Ecto neural progenitor cell (in vitro differentiated cells): Measurements from ENCODE around the gene SETBP1.

ENCODE experiments used
- DNase-seq: peaks from one replicate; pipeline ENCODE4 v3.0.0-alpha.2; 2018; ENCODE audit warnings: low spot score

Gene SETBP1

DNA sequence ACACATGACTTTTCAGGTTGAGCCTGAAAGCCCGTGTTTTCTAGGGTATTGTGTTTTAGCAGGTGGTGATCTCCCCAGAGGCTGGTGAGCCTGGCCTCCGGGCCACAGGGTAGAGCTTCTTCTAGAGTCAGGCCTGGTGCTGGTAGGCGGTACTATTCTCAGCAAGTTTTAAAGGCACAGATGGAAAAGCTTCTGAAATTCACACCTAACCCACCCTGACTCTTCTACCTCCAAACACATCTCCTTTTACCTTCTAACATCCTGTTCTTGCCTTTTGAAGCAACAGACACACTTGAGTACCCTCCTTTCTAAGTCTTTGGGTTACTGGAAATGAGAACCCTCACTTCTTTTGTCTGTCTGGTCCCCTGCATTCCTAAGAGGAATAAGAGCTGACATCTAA lies 191.1 kb downstream of the SETBP1 start:
- no peak for DNase-seq

DNA sequence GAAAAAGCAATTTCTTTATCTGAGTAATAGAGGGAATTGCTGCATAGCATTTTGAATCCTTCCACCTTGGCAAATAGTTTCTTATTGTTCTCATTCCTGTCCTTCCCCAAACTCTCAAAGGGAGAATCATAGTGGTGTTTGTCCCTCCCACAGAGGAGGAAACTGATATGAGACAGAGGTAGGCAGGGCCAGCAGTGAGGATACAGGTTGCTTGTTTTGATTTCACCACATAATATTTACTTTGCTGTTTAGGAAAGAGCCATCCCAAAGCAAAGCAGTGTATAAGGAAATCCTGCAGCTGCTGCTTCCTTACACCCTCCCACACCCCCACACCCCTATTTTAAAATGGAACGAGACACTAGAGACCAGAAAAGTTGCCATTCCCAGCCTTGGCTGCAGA lies 195.3 kb downstream of the SETBP1 start:
- no peak for DNase-seq

DNA sequence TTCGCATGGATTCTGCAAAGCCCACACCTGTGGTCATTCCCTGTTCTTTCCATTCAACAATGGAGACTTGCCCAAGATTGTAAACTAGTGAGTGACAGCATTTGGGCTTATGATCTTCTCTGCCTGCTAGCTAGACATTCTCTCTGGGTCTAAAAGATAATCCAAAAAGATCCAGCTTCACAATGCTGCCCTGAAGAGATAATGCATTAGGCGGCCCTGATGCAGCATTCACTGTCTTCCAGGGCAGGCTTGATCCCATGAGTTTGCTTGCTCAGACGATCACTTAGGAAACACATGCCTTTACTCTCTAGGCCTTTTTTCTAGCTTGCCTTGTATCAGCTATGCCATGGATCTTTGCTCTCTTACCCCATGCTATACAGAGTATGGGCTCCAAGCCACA lies 196.1 kb downstream of the SETBP1 start:
- no peak for DNase-seq

DNA sequence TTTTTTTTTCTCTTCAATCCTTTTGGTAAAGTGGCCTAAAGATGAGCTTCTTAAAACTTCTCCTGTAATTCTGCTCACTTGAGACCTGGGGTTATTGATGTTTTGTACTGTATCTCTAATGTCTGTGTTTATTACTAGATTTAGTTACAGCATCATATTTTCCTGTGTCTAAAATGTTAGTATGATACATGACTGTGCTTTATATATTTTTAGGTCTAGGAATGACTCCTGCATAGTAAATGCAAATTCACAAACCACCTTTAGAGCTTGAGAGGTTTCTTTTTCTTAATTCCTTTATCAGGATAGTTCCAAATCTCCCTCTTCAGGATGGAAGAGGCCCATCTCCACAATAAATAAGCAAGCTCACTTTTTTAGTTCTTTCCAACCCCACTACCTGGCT lies 197.6 kb downstream of the SETBP1 start:
- DNase-seq, result no peak

DNA sequence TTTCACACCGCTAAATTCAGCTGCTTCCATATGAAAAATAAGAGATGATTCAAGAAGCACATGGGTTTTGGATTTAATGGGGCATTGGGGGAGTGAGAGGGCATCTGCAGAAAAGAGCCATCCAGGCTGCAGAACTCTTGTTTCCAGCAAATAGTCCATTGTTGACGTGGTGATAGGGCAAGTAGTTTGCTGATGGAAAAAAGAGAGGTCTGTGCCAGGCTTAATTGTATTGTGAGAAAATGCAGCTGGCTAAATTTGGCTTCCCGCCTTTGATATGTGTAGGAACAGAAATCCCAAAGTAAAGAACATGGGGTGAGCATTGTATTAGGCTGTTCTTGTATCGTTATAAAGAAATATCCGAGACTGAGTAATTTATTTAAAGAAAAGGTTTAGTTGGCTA lies 199.5 kb downstream of the SETBP1 start:
- DNase-seq, result no peak

DNA sequence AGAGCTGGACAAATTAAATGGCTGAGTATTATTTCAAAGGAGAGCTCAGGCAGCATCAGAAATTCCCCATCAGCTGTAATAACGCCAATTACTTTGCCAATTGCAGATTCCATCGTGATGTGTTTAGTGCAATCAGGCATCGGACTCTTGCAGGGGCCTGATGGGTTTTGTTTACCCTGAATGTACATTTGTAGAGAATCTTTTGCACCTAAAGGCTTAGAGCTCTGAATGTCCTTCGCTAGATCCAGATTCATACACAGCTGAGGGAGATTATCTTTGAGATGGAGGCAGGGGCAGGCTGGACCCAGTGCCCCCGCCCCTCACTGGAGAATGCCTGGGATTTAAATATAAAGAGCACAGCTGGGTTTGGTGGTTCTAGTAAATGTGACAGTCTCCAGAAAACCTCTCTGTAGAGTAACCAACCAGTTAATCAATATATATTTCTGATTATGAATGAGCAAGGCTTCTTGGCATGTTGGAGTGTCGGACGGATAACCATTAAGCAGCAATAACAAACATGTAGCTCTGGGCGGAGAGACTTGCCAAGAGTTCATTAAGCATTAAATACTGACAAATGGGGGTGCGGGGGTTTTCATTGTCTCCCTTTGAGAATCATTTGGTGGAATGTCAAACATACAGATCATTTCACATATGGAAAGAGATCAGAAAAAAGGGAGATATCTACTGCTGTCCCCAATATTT lies 200.9 kb downstream of the SETBP1 start:
- no peak for DNase-seq

DNA sequence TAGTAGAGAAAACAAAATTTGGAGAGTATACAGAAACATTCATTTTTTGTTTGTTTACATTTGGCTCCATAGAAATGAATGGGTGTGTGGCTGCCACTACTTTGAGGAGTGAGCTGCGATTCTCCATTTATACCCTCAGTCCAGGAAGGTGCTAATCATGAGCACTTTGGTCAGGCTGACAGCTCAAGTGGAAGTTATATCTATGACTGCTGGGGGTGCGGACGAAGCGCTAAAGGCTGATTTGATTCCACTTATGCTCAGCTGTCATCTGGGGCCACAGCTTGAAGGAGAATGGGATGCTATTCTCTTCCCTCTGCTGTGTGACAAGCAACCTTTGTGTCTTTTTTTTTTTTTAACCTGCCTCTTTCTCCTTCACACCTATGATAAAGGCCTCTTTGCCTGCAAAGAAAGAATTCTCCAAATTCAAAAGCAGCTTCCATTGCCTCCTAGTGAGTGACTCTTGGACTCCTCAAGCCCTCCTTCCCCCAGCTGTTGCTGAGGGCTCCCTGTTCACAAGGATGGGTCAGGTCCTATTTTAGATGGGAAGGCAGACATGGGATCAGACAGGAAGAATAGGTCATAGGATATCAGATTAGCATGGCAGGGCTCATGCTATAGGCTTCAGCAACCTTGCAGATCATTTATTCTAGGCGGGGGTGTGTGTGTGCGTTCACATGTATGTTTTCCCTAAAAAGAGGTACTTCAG lies 201.6 kb downstream of the SETBP1 start:
- DNase-seq, result no peak

DNA sequence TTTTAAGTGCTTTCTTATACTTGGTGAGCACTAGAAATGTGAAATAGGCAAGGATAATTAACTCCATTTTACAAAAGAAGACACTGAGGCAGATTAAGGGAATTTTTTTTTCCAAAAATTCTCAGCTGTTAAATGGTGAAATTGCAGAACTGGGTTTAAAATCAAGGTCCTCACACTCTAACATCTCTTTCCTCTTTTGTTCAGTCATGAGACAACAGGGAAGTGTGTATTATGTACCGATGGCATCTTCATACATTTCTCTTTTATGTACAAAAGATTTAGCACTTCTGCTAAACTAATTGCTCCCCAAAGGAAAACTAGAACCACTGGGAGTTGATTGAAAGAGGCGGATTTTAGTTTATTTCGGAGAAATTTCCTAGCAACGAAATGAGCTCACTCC lies 203.0 kb downstream of the SETBP1 start:
- no peak for DNase-seq

DNA sequence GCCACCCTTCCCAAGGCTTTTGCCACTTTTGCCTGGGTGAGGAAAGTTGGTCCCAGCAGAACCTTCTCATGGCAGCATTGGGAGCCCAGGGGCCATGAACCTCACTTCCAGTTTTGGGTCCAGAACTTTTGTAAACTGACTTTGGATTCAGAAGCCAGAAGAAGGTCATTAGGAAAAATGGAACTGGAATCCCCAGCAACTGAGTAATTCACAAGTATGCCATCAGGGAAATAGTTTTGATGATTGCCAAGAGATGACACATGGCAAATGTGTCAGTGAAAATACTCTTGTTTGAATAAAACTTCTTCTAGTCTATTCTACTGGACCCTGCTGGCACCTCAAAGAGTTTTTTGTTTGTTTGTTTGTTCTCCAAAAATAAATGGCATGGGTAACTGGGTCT lies 203.7 kb downstream of the SETBP1 start:
- no peak for DNase-seq

DNA sequence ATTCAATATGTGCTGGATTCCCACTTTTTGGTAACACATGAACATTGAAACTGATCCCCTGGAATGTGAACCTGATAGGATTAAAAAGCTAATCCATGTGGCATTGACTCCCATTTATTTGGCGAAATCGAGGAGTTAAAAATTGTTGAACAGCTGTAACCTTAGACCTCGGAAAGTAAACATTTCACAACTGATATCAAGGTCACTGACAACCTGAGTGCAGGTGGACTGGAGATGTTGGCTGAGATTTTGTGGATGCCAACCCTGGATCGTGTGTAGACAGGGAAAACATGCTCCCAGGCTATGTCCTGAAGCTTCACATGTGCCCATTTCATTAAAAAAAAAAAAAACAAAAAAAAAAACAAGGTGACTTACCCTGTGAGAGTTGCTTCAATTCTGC lies 204.8 kb downstream of the SETBP1 start:
- no peak for DNase-seq

DNA sequence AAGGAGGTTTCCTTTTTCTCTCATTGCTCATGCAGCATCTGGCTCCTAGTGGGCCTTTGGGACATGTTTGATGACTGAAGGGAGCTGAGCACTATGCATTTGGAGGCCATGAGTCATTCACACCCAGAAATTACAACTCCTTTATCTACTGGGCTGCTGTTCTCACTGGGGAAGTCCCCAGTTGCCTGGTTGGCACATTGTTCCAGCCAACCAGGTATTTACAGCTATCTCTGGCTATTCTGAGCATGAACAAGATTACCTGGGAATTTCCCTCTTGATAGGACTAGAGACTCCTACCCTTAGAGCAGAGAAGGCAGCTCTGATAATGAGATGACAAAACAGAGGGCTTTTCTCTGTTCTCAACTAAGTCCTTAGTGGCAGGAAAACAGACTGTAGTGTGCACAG lies 206.5 kb downstream of the SETBP1 start:
- DNase-seq, result no peak

DNA sequence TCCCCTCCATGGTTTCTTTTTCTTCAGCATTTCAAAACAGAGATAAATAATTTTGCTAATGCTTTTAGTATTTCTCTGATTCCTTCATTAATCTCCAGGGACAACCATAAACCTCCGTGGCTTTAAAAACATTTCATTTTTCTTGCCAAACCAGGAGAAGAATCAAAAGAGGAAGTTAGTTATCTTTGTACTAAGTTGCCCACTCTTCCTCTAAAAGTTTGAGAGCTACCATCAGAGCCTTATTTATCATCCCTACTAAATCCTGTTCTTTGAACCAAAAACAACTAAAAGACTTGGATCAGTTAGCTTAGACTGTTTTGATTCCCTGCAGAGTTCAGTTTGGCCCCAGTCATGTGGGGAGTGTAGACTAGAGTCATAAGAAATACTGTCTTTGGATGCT lies 208.4 kb downstream of the SETBP1 start:
- no peak for DNase-seq

DNA sequence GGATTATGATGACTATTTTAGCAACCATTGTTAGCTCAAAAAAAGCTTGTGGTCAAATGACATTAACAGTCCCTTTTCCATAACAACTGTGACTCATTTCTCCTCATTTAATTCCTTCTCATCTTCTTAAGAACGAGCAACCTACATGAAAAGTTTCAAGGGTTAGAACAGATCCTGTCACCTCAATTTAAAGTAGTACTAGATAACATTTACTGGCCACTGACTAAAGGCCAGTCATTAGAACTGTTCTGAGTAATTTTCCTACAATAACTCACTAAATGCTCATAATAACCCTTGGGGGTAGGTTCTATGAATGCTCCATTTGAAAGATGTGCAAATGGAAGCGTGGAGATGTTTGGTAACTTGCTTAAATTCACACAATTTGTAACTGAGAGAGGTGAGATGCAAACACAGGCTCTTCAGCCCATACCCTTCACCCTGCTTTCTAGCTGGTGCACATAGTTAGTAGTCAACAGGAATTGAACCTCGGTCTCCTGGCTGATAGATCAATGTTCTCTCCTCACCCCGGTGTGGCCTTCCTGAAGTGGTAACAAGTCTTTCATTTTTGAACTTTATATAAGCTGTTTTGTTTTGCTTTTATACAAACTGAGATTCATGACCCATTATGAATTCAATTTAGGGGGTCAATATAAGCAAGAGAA lies 212.5 kb downstream of the SETBP1 start:
- DNase-seq, result no peak

DNA sequence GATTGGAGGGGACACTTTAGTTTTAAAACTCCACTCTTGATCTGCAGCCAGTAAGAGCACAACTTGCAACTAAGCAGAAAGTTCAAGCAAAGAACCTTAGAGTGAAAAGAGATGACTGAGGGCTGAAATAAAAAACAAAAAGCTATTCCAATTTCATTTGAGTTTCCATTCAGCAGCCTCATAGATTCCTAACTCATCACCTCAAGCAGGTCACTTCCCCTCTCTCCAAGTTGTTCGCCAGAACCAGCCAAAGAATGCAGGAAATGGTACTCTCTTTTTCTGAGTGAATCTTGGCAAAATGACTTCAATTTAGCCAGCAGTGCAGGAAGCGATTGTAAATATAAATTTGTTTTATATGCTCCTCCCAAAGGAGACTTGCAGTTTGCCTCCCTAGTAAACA lies 213.3 kb downstream of the SETBP1 start:
- no peak for DNase-seq

DNA sequence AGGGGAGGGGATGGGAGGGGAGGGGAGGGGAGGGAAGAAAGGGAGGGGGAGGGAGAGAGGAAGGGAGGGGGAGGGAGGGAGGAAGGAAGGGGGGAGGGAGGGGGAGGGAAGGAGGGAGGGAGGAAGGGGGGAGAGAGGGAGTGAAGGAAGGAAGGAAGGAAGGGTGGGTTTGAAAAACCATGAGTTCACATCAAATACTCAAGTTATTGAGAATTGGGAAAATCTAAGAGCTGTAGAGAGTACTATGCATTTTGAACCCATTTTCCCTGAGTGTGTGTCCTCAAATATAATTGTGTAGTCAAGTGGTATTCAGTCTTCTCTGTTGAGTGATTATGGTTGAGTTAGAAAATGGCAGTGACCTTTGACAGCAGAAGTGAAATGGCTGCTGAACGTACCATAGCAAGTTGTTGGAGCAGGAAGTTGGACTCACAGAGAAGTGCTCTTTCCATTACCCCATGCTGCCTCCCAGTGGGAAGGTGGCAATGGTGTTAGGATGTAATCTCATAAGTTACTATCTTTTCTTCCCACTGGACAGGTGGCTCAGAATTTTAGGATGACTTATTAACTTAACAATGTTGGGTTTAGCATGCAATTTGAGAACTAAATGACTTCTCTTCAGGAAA lies 214.6 kb downstream of the SETBP1 start:
- DNase-seq, result no peak

DNA sequence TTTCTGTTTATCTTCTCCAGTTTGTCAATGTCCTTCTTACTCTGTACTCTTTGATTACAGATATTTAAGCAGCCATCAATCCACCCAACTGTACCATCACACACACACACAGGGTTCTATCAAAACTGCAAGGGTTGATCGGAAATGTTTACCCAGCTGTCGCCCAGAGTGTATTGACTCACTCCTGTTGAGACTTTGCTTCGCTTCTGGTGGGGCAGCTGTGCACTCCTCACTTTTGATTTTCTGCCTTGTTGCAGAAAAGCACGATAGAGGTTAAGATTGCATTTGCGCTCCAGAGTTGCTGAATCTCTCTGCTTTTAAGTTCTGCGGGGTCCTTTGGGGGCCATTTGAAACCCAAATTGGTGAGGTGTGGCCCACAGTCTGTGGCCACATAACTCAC lies 216.2 kb downstream of the SETBP1 start:
- DNase-seq, result no peak

DNA sequence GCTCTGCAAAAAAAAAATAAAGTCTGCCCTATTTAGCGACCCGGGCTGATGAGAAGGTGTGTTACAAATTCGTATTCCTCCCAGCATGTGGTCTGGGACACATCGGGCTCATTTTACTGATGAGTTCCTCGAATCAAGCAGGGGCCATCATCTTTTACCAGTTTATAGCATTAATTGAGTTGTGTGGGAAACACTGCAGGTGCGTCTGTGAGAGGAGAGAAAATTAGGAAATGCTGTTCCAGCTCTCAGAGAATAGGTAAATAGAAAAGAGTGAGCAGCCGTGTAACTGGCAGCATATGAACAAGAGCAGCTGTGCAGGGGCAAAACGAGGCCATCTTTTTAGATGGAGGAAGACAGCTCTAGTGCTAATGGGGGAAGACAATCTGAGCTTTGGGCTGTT lies 216.7 kb downstream of the SETBP1 start:
- no peak for DNase-seq

DNA sequence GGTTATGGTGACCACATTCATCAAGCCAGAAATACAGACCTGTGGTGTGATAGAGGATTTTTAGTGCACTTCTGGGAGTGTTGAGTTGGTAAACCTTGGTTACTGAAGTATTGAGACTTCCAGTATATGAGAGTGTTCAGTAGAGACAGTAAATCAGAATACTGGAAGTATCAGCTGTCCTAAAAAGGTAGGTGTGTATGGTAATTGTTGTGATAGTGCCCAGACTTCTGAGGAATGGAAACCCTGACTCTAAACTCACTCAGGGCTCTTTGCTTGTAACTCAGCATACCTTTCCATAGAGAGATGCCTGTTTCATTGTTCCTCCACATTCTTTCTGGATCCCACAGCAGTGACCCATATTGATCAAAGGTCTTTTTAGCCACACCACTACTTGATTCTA lies 217.1 kb downstream of the SETBP1 start:
- no peak for DNase-seq

DNA sequence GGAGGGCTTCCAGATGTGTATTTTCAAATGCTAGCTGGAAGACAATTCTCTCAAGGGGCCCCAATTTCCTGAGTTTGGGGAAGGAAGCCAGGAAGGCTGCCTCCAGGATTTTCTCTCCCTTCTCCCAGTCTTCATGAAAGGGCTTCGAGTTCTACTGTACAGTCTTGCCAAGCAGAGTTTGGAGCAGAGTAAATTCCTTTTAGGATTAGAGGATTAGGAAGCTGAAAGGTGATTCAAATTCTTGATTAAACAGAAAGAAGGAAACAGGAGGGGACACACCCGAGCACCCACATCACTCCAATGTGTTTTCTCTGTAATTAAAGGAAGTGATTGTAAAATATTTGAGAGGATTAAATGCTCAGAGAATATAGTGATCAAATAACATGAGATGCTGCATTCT lies 217.8 kb downstream of the SETBP1 start:
- DNase-seq, result no peak

DNA sequence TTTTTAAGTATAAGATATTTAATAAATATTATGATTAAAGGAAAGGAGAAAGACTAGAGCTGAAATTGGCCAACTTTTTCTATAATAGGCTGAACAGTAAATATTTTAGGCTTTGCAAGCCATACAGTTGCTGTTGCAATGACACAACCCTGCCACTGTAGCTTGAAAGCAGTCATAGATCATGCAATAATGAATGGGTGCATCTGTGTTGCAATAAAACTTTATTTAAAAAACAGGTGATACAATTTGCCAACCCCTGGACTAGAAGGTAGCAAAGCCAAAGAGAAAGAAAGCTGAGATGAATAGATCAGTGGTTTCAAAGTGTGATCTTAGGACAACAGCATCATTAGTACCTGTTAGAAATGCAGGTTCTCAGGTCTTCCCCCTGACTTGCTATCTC lies 219.1 kb downstream of the SETBP1 start:
- DNase-seq, result no peak

DNA sequence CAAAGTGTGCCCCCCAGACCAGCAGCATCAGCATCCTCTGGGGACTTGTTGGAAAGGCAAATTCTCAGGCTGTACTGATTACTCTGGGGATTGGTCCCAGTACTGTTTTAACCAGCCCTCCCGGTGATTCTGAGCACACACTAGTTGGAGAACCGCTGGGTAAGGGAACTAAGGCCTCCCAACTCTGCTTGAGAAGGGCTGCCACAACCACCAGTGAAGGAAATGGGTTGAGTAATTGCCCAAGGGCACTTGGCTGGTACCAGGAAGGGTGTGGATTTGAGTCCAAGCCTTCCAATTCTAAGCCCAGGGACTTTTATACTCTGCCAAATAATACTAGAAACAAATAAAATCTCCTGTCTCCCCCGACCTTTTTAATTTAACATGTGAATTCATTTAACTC lies 219.9 kb downstream of the SETBP1 start:
- no peak for DNase-seq

DNA sequence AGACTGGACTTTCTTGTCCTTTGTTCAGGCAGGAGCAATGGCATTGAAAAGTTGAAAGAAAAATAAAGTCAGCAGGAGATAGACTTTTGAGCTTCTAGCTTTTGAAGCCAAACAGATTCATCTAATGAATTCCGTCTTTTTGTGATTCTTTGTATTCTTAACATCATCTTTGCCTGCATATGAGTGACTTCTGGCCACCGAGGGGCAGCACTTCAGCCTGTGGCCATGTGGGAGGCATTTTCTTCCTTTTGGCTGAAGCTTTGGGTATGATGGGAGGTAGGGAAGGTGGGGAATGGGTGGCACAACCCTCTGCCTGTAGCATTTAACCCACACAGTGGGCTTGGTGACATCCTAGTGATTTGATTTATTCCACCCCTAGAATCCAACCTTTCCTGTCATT lies 220.6 kb downstream of the SETBP1 start:
- no peak for DNase-seq

DNA sequence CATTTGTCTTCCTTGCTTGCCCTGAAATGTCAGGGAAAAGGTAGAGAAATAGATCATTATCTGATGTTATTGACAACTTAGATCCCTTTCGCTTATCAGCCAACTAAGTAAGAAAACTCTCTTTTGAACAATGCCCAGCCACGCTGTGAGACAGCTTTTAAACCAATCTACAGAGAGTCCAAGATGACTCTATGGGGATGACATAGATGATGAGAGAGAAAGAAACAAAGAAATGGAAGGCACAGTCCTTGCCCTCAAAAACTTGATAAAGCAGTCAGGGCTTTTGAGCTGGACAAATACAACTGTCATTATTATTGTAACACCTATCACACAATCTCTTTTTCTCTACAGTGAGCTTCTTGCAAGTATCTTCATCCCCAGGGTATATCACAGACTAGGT lies 222.6 kb downstream of the SETBP1 start:
- DNase-seq, result no peak
